Ramos (cell line): ENCODE measurements around the gene POMZP3.
"Not testable (repeated sequence)": the region's sequence is repeated elsewhere in the genome, so short reads cannot be mapped to it uniquely, and the experiment has no call there.

Source experiments
- in situ Hi-C: fragments of 300-500 bp; cut with MboI; formaldehyde crosslinking; loops from one replicate; pipeline ENCODE4 v1.14.3; 2022; ENCODE audit warnings: low sequenced_read_pairs; ENCODE audit not compliant: unreplicated experiment

POMZP3 gene

DNA sequence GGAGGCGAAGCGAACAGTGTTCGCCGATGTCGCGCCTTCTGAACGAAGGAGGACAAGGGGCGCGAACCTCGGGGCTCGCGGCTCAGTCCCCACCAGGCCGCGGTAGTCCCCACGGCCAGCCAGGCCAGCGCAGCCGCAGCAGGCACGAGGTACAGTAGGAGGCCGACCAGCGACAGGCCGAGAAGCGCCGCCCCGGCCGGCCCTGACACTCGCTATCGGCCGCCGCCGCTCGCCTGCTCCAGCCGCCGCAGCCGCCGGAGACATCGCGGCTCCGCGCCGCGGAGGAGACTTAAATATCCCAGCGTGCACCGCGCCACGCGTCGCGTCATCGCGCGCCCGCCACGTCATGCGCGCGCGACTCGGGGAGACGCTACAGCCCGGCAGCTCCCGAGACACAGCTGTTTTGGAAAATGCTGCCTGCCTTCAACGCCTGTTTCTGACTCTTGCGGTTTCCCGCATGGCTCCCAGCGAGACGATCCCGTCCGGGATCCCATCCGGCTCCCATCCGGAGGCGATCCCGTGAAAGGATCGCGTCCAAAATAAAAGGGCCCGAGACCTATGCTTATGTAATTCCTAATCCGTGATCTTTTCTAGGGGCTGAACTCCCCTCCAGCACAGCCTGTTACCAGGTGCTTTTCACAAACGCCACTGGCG lies at the start of gene POMZP3:
Gene POMZP3, minus strand, starts transcription at position 291 of the 654 bp plus-strand sequence. CDS start 1,215 bp downstream, outside the sequence.
- in situ Hi-C loops: not testable (repeated sequence)

DNA sequence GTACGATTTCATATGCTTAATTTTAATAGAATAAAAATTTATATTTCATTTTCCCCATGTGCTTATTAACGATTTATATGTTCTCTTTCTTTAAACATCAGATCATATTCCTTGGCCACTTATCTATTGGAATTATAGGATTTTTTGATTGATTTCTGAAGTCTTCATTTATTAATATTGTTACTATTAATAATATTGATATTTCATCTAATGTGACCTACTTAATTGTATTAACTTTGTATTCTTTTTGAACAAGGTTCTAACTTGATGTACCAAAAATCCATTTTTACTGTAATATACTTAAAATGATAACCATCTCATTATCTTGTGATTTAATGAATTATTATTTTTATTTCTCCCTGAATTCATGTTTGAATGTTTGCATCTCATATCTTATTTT lies 48.7 kb upstream of the POMZP3 start:
- in situ Hi-C loops: not testable (repeated sequence)

DNA sequence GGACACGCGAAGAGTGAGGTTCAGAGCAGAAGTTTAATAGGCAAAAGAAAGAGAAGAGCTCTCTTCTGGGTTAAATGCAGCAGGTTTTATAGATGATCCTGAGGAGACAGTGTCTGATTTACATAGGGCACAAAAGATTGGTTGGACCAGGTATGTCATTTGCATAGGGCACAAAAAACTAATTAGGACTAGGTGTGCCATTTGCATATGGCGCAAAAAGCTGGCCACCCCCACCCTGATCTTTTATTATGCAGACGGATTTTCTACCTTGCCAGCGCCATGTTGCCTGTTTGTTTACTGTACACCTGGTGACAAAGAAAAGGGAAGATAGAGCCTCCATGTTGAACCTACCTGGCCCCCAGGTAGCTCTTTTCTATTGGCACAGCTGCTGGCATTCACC lies 46.3 kb upstream of the POMZP3 start:
- in situ Hi-C loops: not testable (repeated sequence)

DNA sequence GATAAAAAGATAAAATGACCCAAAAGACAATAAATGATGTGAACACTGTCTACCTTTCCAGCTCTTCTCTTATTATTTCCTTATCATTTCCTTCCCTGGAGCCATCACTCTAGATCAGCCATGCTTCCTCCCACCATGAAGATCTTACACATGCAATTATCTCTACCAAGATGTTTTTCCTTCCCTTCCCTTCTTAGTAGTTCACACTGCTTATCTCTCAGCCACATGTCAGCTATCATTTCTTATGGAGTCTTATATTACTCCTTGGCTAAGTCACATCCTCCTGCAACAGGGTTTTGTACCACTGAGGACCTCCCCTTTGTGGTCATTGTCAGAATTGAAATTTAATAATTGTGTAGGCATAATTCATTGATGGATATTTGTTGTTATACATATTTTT lies 32.1 kb upstream of the POMZP3 start:
- in situ Hi-C loops: not testable (repeated sequence)

DNA sequence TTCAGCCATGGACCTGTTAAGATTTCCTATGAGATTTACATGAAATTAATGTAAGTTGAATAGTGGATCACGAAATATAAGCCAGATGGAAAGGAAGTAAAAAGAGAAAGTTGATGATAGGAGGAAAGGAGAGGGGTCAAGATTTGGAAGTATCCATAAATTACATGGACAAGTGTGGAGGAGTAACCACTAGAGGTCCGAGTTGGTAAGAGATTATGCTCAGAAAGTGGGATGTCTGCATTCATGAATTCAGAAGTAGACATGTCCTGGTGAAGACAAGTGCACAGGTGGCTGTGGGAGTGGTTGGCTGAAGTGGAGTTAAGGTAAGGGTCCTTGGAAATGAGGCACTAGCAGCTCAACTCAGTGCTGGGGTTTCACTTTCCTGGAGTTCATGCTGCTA lies 29.3 kb upstream of the POMZP3 start:
- in situ Hi-C loops: not testable (repeated sequence)

DNA sequence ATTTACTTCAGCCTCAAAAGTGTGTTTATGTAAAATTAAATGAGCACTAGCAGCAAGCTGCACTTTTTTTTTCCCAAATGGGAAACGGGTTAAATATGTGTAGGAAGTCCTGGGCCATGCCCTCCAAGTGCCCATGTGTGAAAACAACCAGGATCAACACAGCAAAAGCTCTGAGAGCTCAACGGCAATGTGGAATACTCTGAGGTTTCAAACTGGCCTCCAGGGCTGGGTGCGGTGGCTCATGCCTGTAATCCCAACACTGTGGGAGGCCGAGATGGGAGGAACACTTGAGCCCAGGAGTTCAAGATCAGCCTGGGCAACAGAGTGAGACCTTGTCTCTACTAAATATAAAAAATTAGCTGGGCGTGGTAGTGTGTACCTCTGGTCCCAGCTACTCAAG lies 15.5 kb upstream of the POMZP3 start:
- in situ Hi-C loops: not testable (repeated sequence)

DNA sequence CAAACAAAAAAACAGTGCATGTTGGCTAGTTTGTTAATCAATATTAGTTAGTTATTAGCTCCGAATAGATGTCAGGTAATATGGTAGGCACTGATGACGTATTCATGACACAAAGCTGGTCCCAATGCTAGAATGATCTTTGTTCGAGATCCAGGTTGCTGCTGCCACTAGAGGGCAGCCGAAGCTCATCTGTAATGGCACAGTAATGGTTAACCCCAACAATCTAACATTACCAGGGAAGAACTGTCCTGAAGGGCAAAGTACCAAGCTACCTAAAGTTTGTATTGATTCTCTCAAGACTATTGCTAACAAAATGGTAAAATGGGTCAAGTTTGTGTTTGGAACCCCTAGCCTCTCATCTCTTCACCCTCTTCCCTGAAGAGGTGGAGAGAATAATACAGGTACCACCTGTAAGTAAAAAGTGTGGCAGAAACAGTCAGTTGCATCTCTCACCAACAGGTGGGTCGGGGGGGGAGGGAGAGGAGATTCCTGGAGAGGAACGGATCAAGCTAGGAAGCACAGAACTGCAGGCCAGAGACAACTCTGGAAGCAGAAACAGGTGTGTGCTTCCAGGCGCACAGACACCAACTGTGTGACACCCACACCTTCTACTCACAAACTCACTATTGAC lies 10.1 kb upstream of the POMZP3 start:
- in situ Hi-C loops: not testable (repeated sequence)

DNA sequence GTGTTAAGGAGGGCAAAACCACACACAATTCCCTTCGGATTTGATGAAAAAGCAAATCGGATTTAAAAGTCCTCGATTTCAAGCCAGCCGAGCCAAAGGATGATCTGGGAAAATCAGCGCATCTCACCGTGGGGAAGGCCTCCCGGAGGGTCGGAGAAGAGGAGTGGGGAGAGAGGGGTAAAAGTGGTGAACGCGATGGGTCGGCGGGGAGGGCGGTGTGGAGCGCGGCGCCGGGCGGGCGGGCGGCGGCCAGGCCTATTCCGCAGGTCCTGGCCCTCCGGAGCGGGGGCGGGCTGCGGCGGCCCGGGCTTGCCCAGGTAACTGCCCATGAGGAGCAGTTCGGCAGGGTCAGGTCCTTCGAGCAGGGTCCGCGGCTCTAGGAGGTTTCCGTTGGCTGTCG lies 498 bp downstream of the POMZP3 start:
- in situ Hi-C loops: not testable (repeated sequence)

DNA sequence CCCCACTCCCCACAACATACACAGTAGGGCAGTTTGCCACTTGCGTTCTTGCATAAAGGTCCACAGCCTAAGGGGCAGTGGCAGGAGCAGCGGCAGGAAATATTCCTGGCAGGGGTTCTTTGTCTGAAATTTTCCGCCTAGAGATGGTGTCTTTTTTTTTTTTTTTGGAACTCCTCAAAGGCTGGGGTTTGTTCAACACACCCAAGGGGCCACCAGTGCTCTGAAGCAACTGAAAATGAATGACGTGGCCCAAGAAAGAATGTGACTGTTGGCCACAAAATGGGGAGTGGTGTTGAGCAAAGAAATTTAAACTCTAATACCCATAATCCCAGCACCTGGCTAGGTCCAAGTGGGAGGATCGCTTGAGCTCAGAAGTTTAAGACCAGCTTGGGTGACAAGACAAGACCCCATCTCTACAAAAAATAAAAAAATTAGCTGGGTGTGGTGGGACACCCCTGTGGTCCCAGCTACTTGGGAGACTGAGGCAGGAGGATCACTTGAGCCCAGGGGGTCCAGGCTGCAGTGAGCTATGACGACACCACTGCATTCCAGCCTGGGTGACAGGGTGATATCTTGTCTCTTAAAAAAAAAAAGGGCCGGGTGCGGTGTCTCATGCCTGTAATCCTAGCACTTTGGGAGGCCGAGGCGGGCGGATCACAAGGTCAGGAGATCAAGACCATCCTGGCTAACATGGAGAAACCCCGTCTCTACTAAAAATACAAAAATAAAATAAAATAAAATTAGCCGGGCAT lies 7.5 kb downstream of the POMZP3 start:
- in situ Hi-C loops: not testable (repeated sequence)

DNA sequence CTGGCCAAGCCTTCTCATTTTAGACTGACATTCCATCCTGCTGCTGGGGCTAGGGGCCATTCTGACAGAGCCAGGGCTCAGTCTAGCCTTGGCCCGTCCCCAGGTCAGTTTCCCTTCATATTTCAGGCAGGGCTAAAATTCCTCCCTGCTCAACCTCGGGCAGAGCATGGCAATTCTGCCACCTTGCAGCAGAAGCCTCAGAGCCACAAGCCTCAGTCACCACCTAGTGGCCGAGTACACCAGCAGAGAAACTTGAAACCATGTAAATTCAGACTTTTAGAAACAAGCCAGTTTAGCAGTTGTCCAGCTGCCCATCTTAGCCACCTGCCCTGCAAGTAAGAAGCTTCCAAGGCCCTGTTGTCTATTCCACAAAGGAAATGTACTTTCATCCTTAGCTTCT lies 13.3 kb downstream of the POMZP3 start:
- in situ Hi-C loops: not testable (repeated sequence)

DNA sequence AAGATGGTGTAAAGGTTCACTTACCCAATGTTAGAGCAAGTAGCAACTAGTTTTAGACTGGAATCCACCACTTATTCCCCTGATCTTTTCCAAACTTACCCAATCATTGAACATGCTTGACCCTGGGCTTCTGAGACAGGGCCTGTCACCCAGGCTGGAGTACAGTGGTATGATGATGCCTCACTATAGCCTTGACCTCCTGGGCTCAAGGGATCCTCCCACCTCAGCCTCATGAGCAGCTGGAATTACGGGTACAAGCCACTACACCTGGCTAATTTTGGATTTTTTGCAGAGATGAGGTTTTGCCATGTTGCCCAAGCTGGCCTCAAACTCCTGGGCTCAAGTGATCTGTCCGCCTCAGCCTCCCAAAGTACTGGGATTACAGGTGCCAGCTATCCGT lies 14.8 kb downstream of the POMZP3 start:
- in situ Hi-C loops: not testable (repeated sequence)

DNA sequence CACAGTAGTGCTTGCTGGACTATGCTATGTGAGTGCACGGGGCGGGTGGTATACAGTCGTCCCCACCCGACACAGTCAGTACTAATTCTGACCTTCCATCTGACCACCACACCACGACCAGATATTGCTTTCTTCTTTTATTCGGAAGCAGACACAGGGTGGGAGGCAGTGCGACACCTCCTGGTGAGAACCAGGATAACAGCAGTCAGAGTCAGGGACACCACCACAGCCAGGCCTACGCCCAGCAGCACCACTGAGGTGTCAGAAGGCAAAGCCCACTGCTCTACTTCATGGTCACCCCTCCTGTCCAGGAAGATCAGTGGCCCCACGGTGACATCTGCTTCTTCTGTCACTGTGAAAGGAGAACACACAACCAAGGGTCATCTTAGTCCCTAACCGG lies 17.2 kb downstream of the POMZP3 start:
- in situ Hi-C loops: not testable (repeated sequence)

DNA sequence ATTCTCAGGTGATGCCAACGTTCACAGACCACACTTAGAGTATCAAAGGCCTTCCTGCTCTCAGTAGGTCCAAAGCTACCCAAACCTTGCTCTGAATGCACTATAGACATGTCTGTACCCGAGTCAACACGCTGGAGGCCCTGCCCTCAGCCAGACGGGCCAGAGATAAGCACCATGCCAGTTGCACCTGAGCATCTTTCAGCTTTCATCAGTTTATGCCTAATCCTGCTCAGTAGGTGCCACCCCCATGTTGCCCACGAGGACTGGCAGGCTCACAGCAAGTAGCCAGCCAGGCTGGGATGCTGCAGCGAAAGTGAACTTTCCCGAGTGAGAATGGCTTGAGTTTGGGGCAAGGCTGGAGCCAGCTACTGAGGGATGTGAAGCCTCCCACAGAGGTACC lies 18.6 kb downstream of the POMZP3 start:
- in situ Hi-C loops: not testable (repeated sequence)

DNA sequence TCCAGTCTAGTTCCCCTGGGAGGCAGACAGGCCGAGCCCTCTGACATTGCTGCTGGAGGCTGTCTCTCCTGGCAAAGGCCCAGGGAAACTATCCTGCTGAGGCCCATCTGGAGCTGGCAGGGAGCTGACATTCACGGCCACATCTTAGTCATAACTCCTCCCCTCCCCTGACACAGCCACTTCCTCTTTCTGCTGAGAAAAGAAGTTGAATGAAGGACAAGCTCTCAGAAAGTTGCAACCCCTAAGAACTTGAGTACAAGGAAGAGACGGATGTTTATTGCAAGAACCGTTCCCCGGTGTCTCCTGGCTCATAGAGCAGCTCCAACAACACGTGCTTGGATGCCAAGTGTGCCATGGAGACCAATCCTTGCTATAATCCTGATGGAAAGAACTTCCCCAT lies 21.1 kb downstream of the POMZP3 start:
- in situ Hi-C loops: not testable (repeated sequence)

DNA sequence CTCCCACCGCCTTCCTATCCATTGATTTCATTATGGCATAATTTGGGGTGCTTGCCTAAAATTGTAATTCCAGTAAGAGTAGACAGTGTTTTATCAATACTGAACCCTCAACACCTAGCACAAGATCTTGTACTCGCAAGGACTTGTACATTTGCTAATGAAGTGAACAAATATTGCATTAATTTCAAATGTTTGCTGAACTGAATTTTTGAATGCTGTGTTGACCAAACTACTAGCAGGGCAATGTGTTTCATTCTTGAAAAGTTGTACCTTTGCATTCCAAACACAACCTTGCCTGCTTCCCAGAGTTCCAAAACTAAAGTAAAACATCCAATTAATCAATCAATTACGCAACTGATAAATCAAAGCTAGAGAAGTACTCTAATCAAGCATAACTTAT lies 26.4 kb downstream of the POMZP3 start:
- in situ Hi-C loops: not testable (repeated sequence)

DNA sequence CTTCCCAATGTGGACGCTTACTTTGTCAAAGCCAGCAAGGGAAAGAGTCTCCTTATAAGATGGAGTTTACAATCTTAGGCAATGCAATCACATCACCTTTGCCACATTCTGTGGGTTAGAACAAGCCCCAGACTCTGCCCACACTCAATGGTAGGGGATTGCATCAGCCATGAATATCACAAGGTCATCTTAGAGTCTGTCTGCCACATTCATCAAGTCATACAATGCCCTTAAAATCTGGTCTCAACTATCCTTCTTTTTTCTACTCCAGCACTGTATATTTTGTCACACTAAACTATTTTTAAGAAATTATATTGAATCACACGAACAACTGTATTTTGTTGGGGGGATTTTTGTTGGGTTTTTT lies 27.0 kb downstream of the POMZP3 start:
- in situ Hi-C loops: not testable (repeated sequence)

DNA sequence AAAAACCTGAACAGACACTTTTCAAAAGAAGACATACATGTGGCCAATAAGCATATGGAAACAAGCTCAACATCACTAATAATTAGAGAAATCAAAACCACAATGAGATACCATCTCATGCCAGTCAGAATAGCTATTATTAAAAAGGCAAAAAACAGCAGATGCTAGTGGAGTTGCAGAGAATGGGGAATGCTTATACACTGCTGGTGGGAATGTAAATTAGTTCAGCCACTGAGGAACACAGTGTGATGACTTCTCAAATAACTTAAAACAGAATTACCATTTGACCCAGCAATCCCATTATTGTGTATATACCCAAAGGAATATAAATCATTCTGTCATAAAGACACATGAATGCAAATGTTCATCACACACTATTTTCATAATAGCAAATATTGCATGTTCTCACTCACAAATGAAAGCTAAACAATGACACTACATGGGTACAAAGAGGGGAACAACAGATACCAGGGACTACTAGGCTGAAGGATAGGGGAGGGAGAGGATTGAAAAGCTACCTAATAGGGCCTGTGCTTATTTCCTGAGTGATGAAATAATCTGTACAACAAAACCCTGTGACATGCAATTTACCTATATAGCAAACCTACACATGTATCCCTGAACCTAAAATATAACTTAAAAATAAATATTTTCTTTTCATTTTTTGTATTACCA lies 28.4 kb downstream of the POMZP3 start:
- in situ Hi-C loops: not testable (repeated sequence)

DNA sequence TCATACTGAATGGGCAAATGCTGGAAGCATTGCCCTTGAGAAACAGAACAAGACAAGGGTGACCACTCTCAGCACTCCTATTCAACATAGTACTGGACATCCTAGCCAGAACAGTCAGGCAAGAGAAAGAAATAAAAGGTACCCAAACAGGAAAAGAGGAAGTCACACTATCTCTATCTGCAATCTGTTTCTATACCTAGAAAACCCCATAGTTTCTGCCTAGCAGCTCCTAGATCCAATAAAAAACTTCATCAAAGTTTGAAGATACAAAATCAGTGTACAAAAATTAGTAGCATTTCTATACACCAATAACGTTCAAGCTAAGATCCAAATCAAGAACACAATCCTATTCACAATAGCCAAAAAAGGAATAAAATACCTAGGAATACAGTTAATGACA lies 29.8 kb downstream of the POMZP3 start:
- in situ Hi-C loops: not testable (repeated sequence)

DNA sequence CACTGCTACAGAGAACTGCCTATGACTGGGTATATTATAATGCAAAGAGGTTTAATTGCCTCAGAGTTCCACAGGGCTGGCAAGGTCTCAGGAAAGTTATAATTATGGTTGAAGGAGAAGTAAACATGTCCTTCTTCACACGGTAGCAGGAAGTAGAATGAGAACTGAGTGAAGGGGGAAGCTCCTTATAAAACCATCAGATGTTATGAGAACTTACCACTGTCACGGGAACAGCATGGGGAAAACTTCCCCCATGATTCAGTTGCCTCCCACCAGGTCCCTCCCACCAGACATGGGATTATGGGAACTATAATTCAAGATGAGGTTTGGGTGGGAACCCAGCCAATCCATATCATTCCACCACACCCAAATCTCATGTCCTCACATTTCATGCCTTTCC lies 34.4 kb downstream of the POMZP3 start:
- in situ Hi-C loops: not testable (repeated sequence)

DNA sequence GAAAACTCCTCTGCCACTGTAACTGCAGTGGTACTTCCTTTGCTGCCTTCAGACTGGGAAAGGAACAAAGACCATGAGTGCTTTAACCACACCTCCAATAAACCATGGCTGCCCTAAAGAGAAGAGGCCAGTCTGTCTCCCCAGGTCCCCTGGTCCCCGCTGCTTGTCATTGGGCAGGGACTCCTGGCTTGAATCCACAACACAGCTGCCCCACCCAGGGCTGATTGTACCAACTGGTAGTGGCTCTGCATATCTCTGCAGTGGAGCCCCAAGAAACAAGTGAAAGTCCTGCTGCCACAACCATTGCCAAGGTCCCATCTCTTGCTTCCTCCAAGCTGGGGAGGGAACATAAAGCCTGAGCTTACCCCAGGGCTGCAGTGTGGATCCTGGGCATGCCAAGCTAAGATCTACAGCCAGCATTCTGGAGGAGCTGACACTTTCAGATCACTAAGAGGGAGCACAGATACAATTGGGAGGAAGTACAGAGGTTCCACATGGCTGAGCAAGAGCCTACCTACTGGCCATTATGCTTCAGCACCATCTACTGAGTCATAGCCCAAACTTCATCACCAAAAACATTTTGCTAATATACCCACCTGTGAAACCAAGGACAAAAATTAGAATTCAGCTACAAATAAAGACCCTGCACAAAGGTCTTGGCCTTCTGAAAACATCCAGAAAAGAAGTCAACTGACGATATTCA lies 35.3 kb downstream of the POMZP3 start:
- in situ Hi-C loops: not testable (repeated sequence)
